Stimulated activated CD8-positive, alpha-beta memory T cell treated with anti-CD3 and anti-CD28 coated beads, Interleukin-7, amount 100 ng/mL, for 48 hours (primary cell): Measurements from ENCODE around the gene OR6C74.

Experiments
- DNase-seq, 2 donors: peaks; one replicate each; pipeline ENCODE4 v3.0.0-alpha.2; 2020; ENCODE audit warnings: low read depth in 1 of 2; ENCODE audit errors: extremely low read depth in 1 of 2

The OR6C74 gene

GRCh38 chr12:55244309-55244708 lies at the start of gene OR6C74:
Gene OR6C74, plus strand, starts transcription at chr12:55244609. Its CDS starts 2,679 bp downstream, at chr12:55247288.
- no peak for DNase-seq

GRCh38 chr12:55220725-55221124 lies 23.7 kb upstream of the OR6C74 start, which contains the start of gene OR10A7:
Gene OR10A7, plus strand, starts transcription at chr12:55221025. Its CDS starts 0 bp downstream, at chr12:55221025.
- no peak for DNase-seq

GRCh38 chr12:55226523-55226922 lies 17.9 kb upstream of the OR6C74 start:
- DNase-seq = no peak

GRCh38 chr12:55227643-55228042 lies 16.8 kb upstream of the OR6C74 start:
- no peak for DNase-seq

DNA sequence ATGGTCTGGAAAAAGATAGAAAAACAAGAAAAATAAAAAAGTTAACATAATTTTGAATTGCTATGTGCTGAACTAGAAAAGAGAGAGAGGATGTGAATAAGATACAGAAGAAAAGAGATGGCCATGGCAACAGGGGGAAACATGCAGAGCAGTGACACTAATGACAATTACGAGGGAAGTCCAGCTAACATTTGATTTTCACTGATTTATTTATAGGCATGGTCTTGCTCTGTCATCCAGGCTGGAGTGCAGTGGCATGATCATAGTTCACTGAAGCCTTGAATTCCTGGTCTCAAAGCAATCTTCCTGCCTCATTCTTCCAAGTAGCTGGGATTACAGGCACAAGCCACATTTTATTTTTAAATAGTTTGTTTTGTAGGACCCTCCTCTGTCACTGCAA lies 1.8 kb downstream of the OR6C74 start:
- DNase-seq = no peak

GRCh38 chr12:55250944-55251343 lies 6.5 kb downstream of the OR6C74 start:
- no peak for DNase-seq

- no peak for DNase-seq
Measured at GRCh38 chr12:55253281-55253680, 8.9 kb downstream of the OR6C74 start.

DNA sequence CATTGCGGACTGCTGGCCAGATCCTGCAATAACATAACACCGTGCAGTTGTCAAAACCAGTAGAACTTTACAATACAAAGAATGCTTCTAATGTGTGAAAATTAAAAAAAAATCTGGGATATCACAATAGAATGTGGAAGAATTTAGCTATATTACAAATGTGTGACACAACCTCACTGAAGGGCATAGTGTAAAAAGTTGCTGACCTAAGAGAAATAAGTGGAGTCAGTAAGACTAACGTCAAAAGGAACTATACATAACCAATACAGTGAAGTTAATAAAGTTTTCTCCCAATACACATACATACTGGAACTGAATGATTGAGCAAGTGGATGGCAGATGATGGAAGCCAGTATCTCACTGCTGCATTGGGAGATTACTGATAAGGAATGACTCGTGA lies 12.4 kb downstream of the OR6C74 start:
- DNase-seq = no peak

GRCh38 chr12:55258303-55258702 lies 13.9 kb downstream of the OR6C74 start:
- no peak for DNase-seq

DNA sequence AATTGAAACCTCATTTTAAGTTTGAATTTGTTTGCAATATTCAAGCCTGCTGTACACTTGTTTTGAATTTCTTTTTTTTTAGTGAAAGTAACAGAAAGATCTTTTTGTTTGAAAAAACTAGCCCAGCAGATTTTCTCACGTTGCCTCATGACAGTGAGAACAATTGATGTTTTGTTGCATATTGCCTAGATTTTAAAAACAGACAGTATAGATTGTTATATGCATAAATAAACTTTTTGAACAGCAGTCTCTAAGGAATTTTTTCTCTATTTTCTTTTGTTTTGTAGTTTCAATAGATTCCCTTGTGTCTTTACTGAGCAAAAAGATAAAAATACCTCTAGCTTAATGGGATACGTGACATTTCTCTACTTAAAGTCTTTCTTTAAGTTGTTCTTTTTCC lies 36.6 kb downstream of the OR6C74 start:
- DNase-seq = no peak

DNA sequence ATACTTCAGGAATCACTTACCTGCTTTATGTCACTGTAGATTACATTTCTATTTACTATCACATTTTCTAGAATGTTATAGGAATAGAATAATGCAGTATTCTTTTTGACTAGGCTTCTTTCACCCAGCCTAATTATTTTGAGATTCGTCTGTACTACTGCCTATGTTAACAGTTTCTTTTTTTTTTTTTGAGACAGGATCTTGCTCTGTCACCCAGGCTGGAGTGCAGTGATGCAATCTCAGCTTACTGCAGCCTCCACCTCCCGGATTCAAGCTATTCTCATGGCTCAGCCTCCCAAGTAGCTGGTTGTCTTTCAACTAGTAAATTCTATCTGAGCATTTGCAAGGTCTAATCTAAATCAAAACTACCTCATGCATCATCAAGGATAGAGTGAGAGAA lies 45.6 kb downstream of the OR6C74 start:
- DNase-seq = no peak
